Activated CD8-positive, alpha-beta memory T cell treated with anti-CD3 and anti-CD28 coated beads, Interleukin-2, amount 50 U/mL, for 24 hours (primary cell): ENCODE results near the gene CLASRP.
"Not testable (repeated sequence)": the region's sequence is repeated elsewhere in the genome, so short reads cannot be mapped to it uniquely, and the experiment has no call there.

Experiments
- DNase-seq: peaks from one replicate; pipeline ENCODE4 v3.0.0-alpha.2; 2020; ENCODE audit errors: extremely low read depth

Gene CLASRP

GRCh38 chr19:45038931-45039893, at the start of gene CLASRP:
Gene CLASRP, plus strand, starts transcription at chr19:45039045. Its CDS starts 1,168 bp downstream, at chr19:45040213.
- peak; percentile 71 for DNase-seq

- DNase-seq = no peak
Measured at GRCh38 chr19:44990459-44990858, 48.4 kb upstream of the CLASRP start.

- no peak for DNase-seq
Measured at GRCh38 chr19:44990966-44991365, 47.9 kb upstream of the CLASRP start.

GRCh38 chr19:44992336-44993163, 46.3 kb upstream of the CLASRP start:
- no peak for DNase-seq

GRCh38 chr19:44993526-44993925, 45.3 kb upstream of the CLASRP start:
- DNase-seq = no peak

- no peak for DNase-seq
Measured at GRCh38 chr19:44993926-44994537, 44.8 kb upstream of the CLASRP start.

GRCh38 chr19:44998025-44998424, 40.8 kb upstream of the CLASRP start:
- no peak for DNase-seq

GRCh38 chr19:44999131-44999925, 39.5 kb upstream of the CLASRP start:
- not testable (repeated sequence) for DNase-seq

GRCh38 chr19:45000665-45001064, 38.2 kb upstream of the CLASRP start:
- not testable (repeated sequence) for DNase-seq

- DNase-seq = peak; percentile 81
Measured at GRCh38 chr19:45001087-45001739, 37.6 kb upstream of the CLASRP start, which contains the start of gene RELB. Gene RELB, plus strand, starts transcription at chr19:45001464. Its CDS starts 116 bp downstream, at chr19:45001580.

GRCh38 chr19:45003485-45003884, 35.4 kb upstream of the CLASRP start:
- no peak for DNase-seq

- no peak for DNase-seq
Measured at GRCh38 chr19:45005787-45006186, 33.1 kb upstream of the CLASRP start.

- DNase-seq = no peak
Measured at GRCh38 chr19:45008552-45008951, 30.3 kb upstream of the CLASRP start.

- DNase-seq = no peak
Measured at GRCh38 chr19:45009625-45010255, 29.1 kb upstream of the CLASRP start.

GRCh38 chr19:45010306-45010705, 28.5 kb upstream of the CLASRP start:
- DNase-seq = no peak

GRCh38 chr19:45011959-45012358, 26.9 kb upstream of the CLASRP start:
- no peak for DNase-seq

GRCh38 chr19:45016388-45017314, 22.2 kb upstream of the CLASRP start:
- DNase-seq = peak; percentile 49

- no peak for DNase-seq
Measured at GRCh38 chr19:45019187-45019586, 19.7 kb upstream of the CLASRP start.

- no peak for DNase-seq
Measured at GRCh38 chr19:45020071-45020470, 18.8 kb upstream of the CLASRP start.
